ENCODE measurements around the gene PNPLA5.

The PNPLA5 gene

DNA sequence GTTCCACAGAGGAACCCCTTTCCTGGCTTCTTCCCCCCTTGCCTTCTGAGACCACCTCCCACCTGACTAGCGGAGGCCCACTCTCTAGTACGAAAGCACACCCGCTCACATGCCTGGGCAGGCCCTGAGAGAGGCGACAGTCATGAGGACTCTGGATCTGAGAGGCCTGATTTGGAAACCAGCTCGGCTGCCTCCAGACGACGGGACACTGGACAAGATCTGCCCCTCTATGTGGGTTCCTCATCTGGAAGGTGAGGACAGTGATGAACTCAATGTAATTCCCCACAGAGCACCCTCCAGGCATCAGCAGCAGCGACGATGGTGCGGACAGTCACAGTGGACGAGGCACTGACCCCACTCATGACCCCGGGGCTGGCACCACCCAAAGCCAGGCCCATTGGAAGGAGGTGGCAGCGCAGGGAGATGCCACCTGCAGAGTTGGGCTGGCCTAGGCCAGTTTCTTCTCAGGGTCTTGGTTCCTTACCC is 37.0 kb downstream of the PNPLA5 start:
- Histone ChIP-seq H3K4me1 (peaks cover 22 to 35% (median 30%) of the 10 kb centered on the region in 10 experiments), H3K27me3 (no peaks in the 10 kb centered on the region), H3K27ac (no peak overlapping the region), H3K9me3 (replicated peaks in 1 of 11) (peaks cover 12 to 23% (median 19%) of the 10 kb centered on the region in 11 experiments; a peak in 21 of 22 replicates), H3K4me3 (no peak overlapping the region), H3K9ac (no peak overlapping the region), H3K4me2 (no peak overlapping the region), H3K36me3 (no peaks in the 10 kb centered on the region), H4K20me1 (no peaks in the 10 kb centered on the region)
- TF ChIP-seq Cebpa-rat (IDR thresholded peaks at IDR 0.05), result no peak

DNA sequence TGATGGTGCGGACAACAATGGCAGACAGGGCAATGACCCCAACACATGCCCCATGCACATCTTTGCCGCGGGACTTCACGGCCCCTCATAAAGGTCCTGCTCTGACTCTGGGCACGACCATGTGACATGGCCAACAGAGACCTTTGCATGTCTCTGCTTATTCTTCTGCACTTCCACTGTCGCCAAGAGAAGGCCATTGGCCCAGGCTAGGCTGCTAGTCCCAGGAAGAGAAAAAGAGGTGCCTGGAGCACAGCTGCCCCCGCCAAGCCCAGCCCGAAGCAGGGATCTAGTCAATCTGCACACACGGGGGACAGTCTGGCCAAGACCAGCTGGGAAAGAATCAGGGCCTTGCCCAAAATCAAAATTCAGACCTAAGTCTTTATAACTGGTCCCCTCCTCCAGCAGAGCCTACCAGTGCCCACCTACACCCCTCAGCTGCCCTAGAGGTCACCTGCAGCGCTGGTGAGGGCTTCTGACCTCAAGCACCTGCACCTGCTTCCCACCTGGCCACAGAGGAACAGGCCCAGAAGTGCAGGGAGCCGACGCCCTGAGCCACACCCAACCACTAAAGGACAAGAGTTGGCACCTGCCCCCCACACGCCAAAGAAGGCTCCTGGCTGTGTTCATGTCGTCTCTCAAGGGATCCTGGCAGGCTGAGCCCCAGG is 37.6 kb downstream of the PNPLA5 start:
- H3K4me3 ChIP-seq, result no peak overlapping the region
- no peak for TF ChIP-seq Cebpa-rat (IDR thresholded peaks at IDR 0.05)
- H3K4me1 ChIP-seq, result peaks cover 22 to 35% (median 30%) of the 10 kb centered on the region in 10 experiments
- no peaks in the 10 kb centered on the region for H3K36me3 ChIP-seq
- H4K20me1 ChIP-seq, result no peaks in the 10 kb centered on the region
- H3K27ac ChIP-seq, result no peak overlapping the region
- peaks cover 12 to 23% (median 19%) of the 10 kb centered on the region in 11 experiments; a peak in 21 of 22 replicates for H3K9me3 ChIP-seq (replicated peaks in 1 of 11)
- no peaks in the 10 kb centered on the region for H3K27me3 ChIP-seq
- peak overlapping the region in 1 of 11 experiments; percentile 83; a peak in 1 of 22 replicates for H3K4me2 ChIP-seq
- H3K9ac ChIP-seq, result no peak overlapping the region

DNA sequence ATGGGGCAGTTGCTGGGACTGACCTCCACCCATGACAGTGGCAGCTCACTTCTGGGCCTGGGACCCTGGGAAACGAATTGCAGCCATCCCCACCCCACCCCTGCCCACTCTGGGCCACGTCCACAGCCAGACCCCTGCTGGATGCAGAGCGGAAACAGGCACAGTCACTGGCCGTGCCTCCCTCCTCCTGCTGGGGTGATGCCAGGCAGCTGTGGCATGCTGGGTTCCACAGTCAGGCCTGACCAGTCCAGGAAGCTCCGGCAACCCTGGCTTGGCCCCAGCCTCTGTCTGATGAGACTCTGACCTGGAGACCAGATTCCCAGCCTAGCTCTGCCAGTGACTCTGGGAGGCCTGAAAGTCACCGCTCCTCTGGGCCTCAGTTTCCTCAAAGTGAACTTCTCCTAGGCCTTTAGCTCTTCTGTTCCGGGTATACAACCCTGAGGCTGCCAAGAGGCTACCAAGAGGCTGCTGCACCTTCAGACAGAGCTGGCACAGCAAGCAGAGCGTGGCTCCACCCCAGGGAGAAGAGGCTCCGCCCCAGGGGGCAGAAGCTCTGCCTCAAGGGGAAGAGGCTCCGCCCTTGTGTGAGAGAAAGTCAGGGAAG is 38.4 kb downstream of the PNPLA5 start:
- Histone ChIP-seq H3K4me3 (no peak overlapping the region), H4K20me1 (no peaks in the 10 kb centered on the region), H3K27ac (peak overlapping the region in 4 of 11 experiments; percentile 61 to 73 (median 68); a peak in 1 of 22 replicates), H3K4me2 (peak overlapping the region; percentile 65 to 83 (median 74); a peak in 21 of 22 replicates), H3K4me1 (peaks cover 22 to 36% (median 28%) of the 10 kb centered on the region in 10 experiments), H3K36me3 (no peaks in the 10 kb centered on the region), H3K9ac (no peak overlapping the region), H3K27me3 (no peaks in the 10 kb centered on the region), H3K9me3 (replicated peaks in 1 of 11) (peaks cover 12 to 23% (median 19%) of the 10 kb centered on the region in 11 experiments; a peak in 21 of 22 replicates)
- no peak for TF ChIP-seq Cebpa-rat (IDR thresholded peaks at IDR 0.05)

DNA sequence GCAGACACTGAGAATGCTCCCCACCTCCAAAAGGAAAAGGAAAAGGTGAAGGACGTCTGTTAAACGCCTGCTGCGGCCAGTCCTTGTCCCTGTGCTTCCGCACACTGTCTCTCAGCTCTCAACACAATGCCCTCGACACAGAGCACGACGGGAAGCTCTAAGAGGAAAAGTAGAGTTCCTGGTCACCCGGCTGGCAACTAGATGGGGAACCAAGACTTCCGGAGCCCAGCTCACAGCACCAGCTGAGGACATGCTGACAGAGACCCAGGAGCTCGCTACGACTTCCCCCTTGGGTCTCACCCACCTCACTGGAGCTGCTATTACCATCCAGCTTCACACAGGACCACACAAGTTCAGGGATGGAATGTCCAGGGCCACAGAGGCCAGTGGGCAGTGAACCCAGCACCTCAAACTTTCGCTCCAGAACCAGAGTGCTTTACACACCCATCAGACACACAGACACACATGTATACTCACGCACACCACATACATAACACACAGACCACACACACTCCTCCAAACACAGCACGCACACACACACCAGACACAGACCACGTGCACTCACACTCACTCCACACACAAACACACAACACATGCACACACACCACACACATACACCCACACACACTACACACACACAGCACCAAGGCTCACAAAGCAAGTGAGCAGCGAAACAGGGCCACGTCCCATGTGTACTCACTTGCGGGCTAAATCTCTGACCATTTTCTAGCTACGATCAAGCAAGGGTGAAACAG is 39.1 kb downstream of the PNPLA5 start:
- H3K4me2 ChIP-seq, result peak overlapping the region; percentile 65 to 83 (median 74)
- H3K27ac ChIP-seq, result peak overlapping the region; percentile 13 to 73 (median 64); a peak in 19 of 22 replicates
- peak overlapping the region in 7 of 11 experiments; percentile 4 to 47 (median 42); a peak in 7 of 22 replicates for H3K9ac ChIP-seq

DNA sequence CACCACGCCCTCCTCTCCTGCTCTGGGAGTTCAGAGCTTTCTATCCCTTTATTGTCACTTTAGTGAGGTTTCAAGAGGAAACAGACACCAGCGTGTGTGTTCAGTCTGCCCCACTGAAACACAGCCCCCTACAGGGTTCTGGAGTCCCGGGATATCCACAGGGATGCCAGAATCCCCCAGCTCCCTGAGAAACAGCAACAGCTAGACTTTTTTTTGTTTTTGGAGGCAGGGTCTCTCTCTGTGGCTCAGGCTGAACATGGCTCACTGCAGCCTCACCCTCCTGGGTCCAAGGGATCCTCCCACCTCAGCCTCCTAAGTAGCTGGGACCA is 39.9 kb downstream of the PNPLA5 start:
- Histone ChIP-seq H3K4me3 (no peak overlapping the region), H3K9me3 (replicated peaks in 1 of 11) (peaks cover 6 to 14% (median 11%) of the 10 kb centered on the region in 11 experiments; a peak in 21 of 22 replicates), H3K9ac (peak overlapping the region in 3 of 11 experiments; percentile 29 to 43 (median 42); a peak in 4 of 22 replicates), H3K36me3 (no peaks in the 10 kb centered on the region), H3K4me1 (peaks cover 22 to 35% (median 26%) of the 10 kb centered on the region in 10 experiments), H3K27ac (peak overlapping the region in 9 of 11 experiments; percentile 36 to 73 (median 69); a peak in 14 of 22 replicates), H4K20me1 (no peaks in the 10 kb centered on the region), H3K27me3 (no peaks in the 10 kb centered on the region), H3K4me2 (peak overlapping the region; percentile 65 to 83 (median 74))
- no peak for TF ChIP-seq Cebpa-rat (IDR thresholded peaks at IDR 0.05)

More for the DNA sequence above, 39.1 kb downstream of the PNPLA5 start:
- Histone ChIP-seq H3K36me3 (no peaks in the 10 kb centered on the region), H3K27me3 (no peaks in the 10 kb centered on the region), H3K4me1 (peaks cover 22 to 35% (median 26%) of the 10 kb centered on the region in 10 experiments), H3K9me3 (replicated peaks in 1 of 11) (peaks cover 12 to 22% (median 19%) of the 10 kb centered on the region in 11 experiments; a peak in 21 of 22 replicates), H3K4me3 (no peak overlapping the region), H4K20me1 (no peaks in the 10 kb centered on the region)
- TF ChIP-seq Cebpa-rat (IDR thresholded peaks at IDR 0.05), result no peak

DNA sequence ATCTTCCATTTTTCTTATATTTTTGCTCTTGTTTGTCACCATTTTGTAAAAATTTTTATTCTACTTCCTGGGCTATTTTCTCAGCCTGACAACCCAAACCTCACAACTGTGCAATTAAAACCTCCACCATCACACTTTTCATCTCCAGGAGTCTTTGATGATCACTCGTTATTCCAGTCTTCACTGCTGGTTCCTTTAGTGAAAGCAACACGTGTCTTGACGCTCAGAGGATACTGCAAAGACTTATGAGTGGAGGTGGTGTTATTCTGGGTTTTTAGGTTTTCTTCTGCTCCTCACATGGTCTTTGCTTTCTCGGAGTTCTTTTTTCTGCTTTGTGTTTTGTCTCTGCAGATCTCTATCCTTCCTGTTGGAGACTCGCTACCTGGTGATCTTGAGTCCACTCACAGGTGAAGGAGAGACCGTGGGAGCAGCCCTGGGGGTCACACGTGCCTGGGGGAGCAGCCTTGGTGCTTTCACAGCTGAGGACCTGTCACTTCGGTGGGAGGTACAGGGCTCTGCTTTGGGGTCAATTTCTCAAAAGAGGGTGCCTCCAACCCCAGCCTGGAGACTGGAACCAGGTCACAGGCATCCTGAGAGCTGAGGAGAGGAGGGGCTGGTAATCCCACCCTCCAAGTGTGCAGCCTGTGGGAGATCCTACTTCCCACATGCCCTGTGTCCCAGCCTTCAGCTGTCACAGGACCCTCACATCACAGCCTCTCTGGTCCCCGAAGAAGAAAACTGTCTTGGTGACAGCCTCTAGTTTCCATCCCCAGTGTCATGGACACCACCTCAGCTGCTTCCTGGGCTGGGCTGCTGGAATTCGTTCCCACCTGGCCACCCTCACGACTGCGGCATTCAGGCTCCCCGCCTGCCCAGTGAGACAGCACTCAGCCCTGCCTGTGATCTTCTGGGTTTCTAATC is 40.5 kb downstream of the PNPLA5 start:
- no peak overlapping the region; a peak in 1 of 22 replicates for H3K9ac ChIP-seq
- no peaks in the 10 kb centered on the region for H3K27me3 ChIP-seq
- H3K9me3 ChIP-seq (replicated peaks in 1 of 11), result peaks cover 0 to 7% (median 5%) of the 10 kb centered on the region in 11 experiments; a peak in 17 of 22 replicates
- H4K20me1 ChIP-seq, result no peaks in the 10 kb centered on the region
- H3K27ac ChIP-seq, result peak overlapping the region in 6 of 11 experiments; percentile 36 to 73 (median 65); a peak in 8 of 22 replicates
- H3K36me3 ChIP-seq, result no peaks in the 10 kb centered on the region
- TF ChIP-seq Cebpa-rat (IDR thresholded peaks at IDR 0.05), result no peak
- peak overlapping the region; percentile 65 to 83 (median 74); a peak in 20 of 22 replicates for H3K4me2 ChIP-seq
- H3K4me3 ChIP-seq, result no peak overlapping the region
- H3K4me1 ChIP-seq, result peaks cover 22 to 36% (median 28%) of the 10 kb centered on the region in 10 experiments

DNA sequence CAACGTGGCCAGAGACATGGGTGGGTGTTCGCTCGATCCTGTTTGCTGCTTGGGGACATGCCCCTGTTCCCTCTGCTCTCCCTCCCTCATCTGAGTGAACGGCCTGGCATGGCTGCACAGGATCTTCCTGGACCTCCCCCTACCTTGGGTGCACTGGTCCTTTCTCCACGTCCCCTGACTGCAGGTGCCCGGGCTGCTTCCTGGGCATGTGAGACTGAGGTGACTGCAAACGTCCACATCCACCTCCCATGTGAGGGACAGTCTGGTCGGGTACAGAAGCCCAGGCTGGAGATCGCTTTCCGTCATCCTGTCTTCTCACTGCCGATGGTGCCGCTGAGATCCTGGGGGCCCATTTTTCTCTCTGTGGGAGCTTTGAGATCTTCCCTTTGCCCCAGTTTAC is 41.3 kb downstream of the PNPLA5 start:
- H3K27me3 ChIP-seq, result no peaks in the 10 kb centered on the region
- no peaks in the 10 kb centered on the region for H3K36me3 ChIP-seq
- H3K9ac ChIP-seq, result no peak overlapping the region
- H3K4me3 ChIP-seq, result no peak overlapping the region
- no peaks in the 10 kb centered on the region for H4K20me1 ChIP-seq
- H3K9me3 ChIP-seq (replicated peaks in 1 of 11), result no peaks in the 10 kb centered on the region; a peak in 3 of 22 replicates
- no peak overlapping the region for H3K4me2 ChIP-seq
- peaks cover 22 to 39% (median 28%) of the 10 kb centered on the region in 10 experiments for H3K4me1 ChIP-seq
- no peak overlapping the region for H3K27ac ChIP-seq
- TF ChIP-seq Cebpa-rat (IDR thresholded peaks at IDR 0.05), result no peak

DNA sequence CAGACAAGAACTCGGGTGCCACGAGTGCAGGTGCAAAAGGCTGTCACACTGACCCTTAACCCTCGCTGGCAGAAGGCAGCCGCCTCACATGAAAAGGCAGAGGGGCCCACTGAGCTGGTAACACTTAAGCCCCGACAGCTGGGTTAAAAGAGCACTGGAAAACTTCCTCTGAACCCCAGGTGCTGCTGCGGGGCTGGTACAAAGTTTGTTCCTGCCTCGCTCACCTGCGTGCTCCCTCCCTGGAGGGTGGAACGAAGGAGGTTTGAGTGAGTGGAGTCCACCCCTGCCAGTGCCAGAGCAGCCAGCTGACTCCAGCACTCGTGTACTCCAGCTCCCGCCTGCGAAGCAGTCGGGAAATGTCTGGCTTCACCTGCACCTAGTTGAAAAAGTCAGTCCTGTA is 42.1 kb downstream of the PNPLA5 start:
- H3K4me2 ChIP-seq, result no peak overlapping the region

More for the DNA sequence above, 42.1 kb downstream of the PNPLA5 start:
- TF ChIP-seq Cebpa-rat (IDR thresholded peaks at IDR 0.05), result no peak
- no peaks in the 10 kb centered on the region for H3K36me3 ChIP-seq
- no peaks in the 10 kb centered on the region for H3K27me3 ChIP-seq
- no peak overlapping the region for H3K9ac ChIP-seq
- H3K4me1 ChIP-seq, result peaks cover 22 to 39% (median 29%) of the 10 kb centered on the region in 10 experiments
- no peak overlapping the region for H3K27ac ChIP-seq
- no peaks in the 10 kb centered on the region for H4K20me1 ChIP-seq
- H3K9me3 ChIP-seq (replicated peaks in 1 of 11), result no peaks in the 10 kb centered on the region
- H3K4me3 ChIP-seq, result no peak overlapping the region

Measured in BLaER1 treated with 17β-estradiol and CSF1 and Interleukin-3, amounts not matched to agents 10 nM and 100 nM (cell line).